SK-N-MC (cell line): ENCODE measurements around the gene HFM1.

ENCODE experiments used
- EZH2 ChIP-seq: fragments of 200-600 bp; sonication (generic); IDR thresholded peaks from one replicate; pipeline ENCODE4 v1.6.1; 2017; ENCODE audit warnings: antibody characterized with exemption
- POLR2AphosphoS5 ChIP-seq: IDR thresholded peaks from 2 replicates; pipeline ENCODE4 v1.6.1; 2012; ENCODE audit warnings: mild to moderate bottlenecking, low read depth, low read length, borderline replicate concordance

DNA sequence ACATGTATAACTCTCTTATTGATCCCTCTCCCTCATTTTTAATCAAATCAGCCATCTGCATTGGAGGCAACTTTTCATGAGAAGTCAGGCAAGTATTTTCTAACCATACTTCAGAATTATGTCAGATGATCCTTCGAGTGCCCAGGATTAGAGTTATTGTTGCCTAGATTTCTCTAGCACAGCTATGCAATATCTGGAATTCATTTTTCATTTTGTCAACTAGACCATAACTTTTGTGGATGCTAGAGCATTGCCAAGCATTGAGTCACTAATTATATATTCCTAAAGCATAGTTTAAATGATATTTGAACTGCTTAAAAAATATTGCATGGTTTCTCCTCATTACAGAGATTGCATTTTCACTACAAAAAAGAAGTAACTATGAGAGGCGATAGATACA, 21.2 kb downstream of the HFM1 start:
- TF ChIP-seq POLR2AphosphoS5 (no peak), EZH2 (no peak)
